ENCODE data around the gene CFAP119. TPM values are rescaled to one million over a fixed set of nuclear protein-coding genes. Genes with fewer than 3 reads are reported as not detected.

Gene CFAP119
- total RNA-seq, 2 donors from 2014 or later = 6.9 to 12.6 TPM

GRCh38 chr16:30746638-30747175, 15.2 kb downstream of the CFAP119 start:
- H3K9me3 Mint-ChIP-seq = no peaks in the 10 kb centered on the region
- H3K4me3 Mint-ChIP-seq = no peak overlapping the region
- peaks cover 47% of the 10 kb centered on the region for H3K36me3 Mint-ChIP-seq (ENCODE audit: low read depth)
- H3K4me1 Mint-ChIP-seq = peaks cover 5% of the 10 kb centered on the region
- TF ChIP-seq CTCF (conservative IDR thresholded peaks at IDR 0.05) = no peak
- Histone ChIP-seq H3K4me3 (ENCODE audit: low read length) (no peak overlapping the region), H3K9me3 (ENCODE audit: control insufficient read depth, low read length) (no peaks in the 10 kb centered on the region), H3K36me3 (ENCODE audit: control insufficient read depth, insufficient read depth, low read length) (peaks cover 51% of the 10 kb centered on the region), H3K9ac (ENCODE audit: extremely low read depth, low read length, poor library complexity, severe bottlenecking) (no peak overlapping the region), H3K27ac (ENCODE audit: low read depth, low read length) (no peak overlapping the region), H3K27me3 (ENCODE audit: control insufficient read depth, insufficient read depth, low read length, poor library complexity, severe bottlenecking) (no peaks in the 10 kb centered on the region), H3K4me1 (ENCODE audit: control insufficient read depth, insufficient read depth, low read length) (no peaks in the 10 kb centered on the region)
- H3K27me3 Mint-ChIP-seq (ENCODE audit: insufficient read depth) = no peaks in the 10 kb centered on the region
- DNase-seq = no peak
- H3K27ac Mint-ChIP-seq = no peak overlapping the region
- WGBS, 2 experiments (ENCODE audit: insufficient coverage in 1 of 2, insufficient read length in 1 of 2) = 96 to 98% methylated on average over 8 to 9 of the region's 9 CpGs

- peaks cover 50% of the 10 kb centered on the region for H3K36me3 ChIP-seq (ENCODE audit: control insufficient read depth, insufficient read depth, low read length)
- DNase-seq = no peak
- no peaks in the 10 kb centered on the region for H3K27me3 ChIP-seq (ENCODE audit: control insufficient read depth, insufficient read depth, low read length, poor library complexity, severe bottlenecking)
- no peaks in the 10 kb centered on the region for H3K9me3 Mint-ChIP-seq
- H3K4me3 ChIP-seq (ENCODE audit: low read length) = no peak overlapping the region
- no peaks in the 10 kb centered on the region for H3K4me1 ChIP-seq (ENCODE audit: control insufficient read depth, insufficient read depth, low read length)
- H3K4me1 Mint-ChIP-seq = peaks cover 13% of the 10 kb centered on the region
- H3K9me3 ChIP-seq (ENCODE audit: control insufficient read depth, low read length) = no peaks in the 10 kb centered on the region
- no peaks in the 10 kb centered on the region for H3K27me3 Mint-ChIP-seq (ENCODE audit: insufficient read depth)
- no peak overlapping the region for H3K27ac Mint-ChIP-seq
- no peak for TF ChIP-seq CTCF (conservative IDR thresholded peaks at IDR 0.05)
- no peak overlapping the region for H3K9ac ChIP-seq (ENCODE audit: extremely low read depth, low read length, poor library complexity, severe bottlenecking)
- no peak overlapping the region for H3K27ac ChIP-seq (ENCODE audit: low read depth, low read length)
- WGBS, 2 experiments (ENCODE audit: insufficient coverage in 1 of 2, insufficient read length in 1 of 2) = 93 to 100% methylated on average over 1 to 2 of the region's 2 CpGs
- H3K4me3 Mint-ChIP-seq = no peak overlapping the region
- peaks cover 36% of the 10 kb centered on the region for H3K36me3 Mint-ChIP-seq (ENCODE audit: low read depth)
Observed at GRCh38 chr16:30745082-30745481, 16.8 kb downstream of the CFAP119 start.

DNA sequence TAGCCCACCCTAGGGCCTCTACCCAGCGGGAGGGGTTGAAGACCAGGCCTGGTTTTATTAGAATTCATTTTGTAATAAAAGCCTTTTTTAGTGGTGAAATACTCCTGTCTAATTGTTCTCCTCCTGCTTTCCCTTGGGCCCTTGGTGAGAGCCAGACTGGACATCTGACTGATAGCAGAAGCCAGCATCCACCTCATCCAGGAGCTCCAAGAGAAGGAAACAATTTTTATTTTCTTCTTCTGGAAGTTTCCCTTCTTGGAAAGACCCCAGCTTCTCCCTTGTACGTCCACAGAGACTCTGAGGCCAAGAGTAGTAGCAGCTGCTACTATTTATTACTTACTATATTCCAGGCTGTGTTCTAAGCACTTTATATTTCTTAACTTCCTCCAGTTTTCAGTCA, 17.7 kb downstream of the CFAP119 start:
- Mint-ChIP-seq H3K27me3 (ENCODE audit: insufficient read depth) (no peaks in the 10 kb centered on the region), H3K4me1 (peaks cover 10% of the 10 kb centered on the region), H3K4me3 (no peak overlapping the region), H3K36me3 (ENCODE audit: low read depth) (peaks cover 32% of the 10 kb centered on the region), H3K27ac (no peak overlapping the region), H3K9me3 (no peaks in the 10 kb centered on the region)
- Histone ChIP-seq H3K36me3 (ENCODE audit: control insufficient read depth, insufficient read depth, low read length) (peaks cover 45% of the 10 kb centered on the region), H3K27me3 (ENCODE audit: control insufficient read depth, insufficient read depth, low read length, poor library complexity, severe bottlenecking) (no peaks in the 10 kb centered on the region), H3K27ac (ENCODE audit: low read depth, low read length) (no peak overlapping the region), H3K4me1 (ENCODE audit: control insufficient read depth, insufficient read depth, low read length) (no peaks in the 10 kb centered on the region), H3K9ac (ENCODE audit: extremely low read depth, low read length, poor library complexity, severe bottlenecking) (no peak overlapping the region), H3K4me3 (ENCODE audit: low read length) (no peak overlapping the region), H3K9me3 (ENCODE audit: control insufficient read depth, low read length) (no peaks in the 10 kb centered on the region)
- no peak for DNase-seq
- no peak for TF ChIP-seq CTCF (conservative IDR thresholded peaks at IDR 0.05)
- WGBS, 2 experiments (ENCODE audit: insufficient coverage in 1 of 2, insufficient read length in 1 of 2) = 98 to 100% methylated on average over 1 to 2 of the region's 2 CpGs

All from endodermal cell (in vitro differentiated cells).